Gastrocnemius medialis (tissue), 4 donors: ENCODE measurements around the gene OTOG.

ENCODE experiments used
- CTCF ChIP-seq, 5 experiments: fragments of 450-650 bp in 3 of 5; fragments of 200-600 bp in 2 of 5; sonication (generic) in 2 of 5; IDR thresholded peaks in 4 of 5; conservative IDR thresholded peaks in 1 of 5; 1 replicate in 4 of 5; 2 replicates in 1 of 5; pipeline ENCODE4 v1.5.1; 2016 to 2019; ENCODE audit warnings: antibody characterized with exemption in 5 of 5, mild to moderate bottlenecking in 3 of 5, moderate library complexity in 3 of 5
- POLR2A ChIP-seq, 2 donors: fragments of 450-650 bp; IDR thresholded peaks; one replicate each; pipeline ENCODE4 v1.6.1; 2017; ENCODE audit warnings: antibody characterized with exemption in 2 of 2, mild to moderate bottlenecking in 2 of 2, moderate library complexity in 2 of 2

GRCh38 chr11:17636721-17637120, 89.7 kb downstream of the OTOG start:
- TF ChIP-seq CTCF (IDR thresholded peaks at IDR 0.05 in 4 of 5, conservative IDR thresholded peaks at IDR 0.05 in 1 of 5) (no peak), POLR2A (IDR thresholded peaks at IDR 0.05) (no peak)
